ENCODE measurements around the gene GRPEL2. TPM values are rescaled to one million over a fixed set of nuclear protein-coding genes. Genes with fewer than 3 reads are reported as not detected.

GRPEL2 gene
- total and polyA plus RNA-seq, 2 donors (not counting 3 experiments of a cell fraction or from before 2014, with no cell fraction given), result 7.6 to 32.5 TPM

DNA sequence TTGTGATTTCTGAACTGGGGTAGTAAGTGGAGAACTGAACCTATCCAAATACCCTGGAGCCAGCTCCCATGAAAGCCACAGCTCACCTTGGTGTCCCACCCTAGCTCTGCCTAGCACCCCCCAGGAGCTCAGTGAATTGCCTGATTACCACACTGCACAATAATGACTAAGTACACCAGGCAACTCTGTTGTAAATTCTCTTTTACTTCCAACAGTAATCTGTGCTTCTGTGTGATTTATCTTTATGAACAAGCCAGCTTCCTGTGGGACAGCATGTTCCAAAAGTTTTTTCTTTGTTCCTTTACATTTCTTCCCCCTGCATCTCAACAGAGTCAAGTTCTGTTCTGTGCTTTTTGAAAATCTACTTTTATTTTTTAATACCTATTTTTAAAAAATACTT, 22.1 kb upstream of the GRPEL2 start:
- Histone ChIP-seq H2AFZ (ENCODE audit: low read depth, low read length) (peak overlapping the region; percentile 64), H3K4me2 (ENCODE audit: insufficient read depth, low read length) (no peak overlapping the region), H3K36me3 (ENCODE audit: control insufficient read depth in 2 of 2, extremely low read depth in 1 of 2, insufficient read depth in 2 of 2, low read length in 2 of 2) (peaks cover 0 to 5% of the 10 kb centered on the region in 2 experiments), H3K4me3 (replicated peaks in 1 of 3; ENCODE audit: insufficient read depth in 1 of 3, low read depth in 1 of 3, low read length in 3 of 3) (no peak overlapping the region), H3K27ac (ENCODE audit: insufficient read depth, low read depth, low read length) (peak overlapping the region; percentile 58), H3K9me3 (replicated peaks; ENCODE audit: control insufficient read depth, insufficient read depth, low read length) (no peaks in the 10 kb centered on the region), H3K27me3 (ENCODE audit: control insufficient read depth in 2 of 2, insufficient read depth in 2 of 2, low read length in 2 of 2) (no peaks in the 10 kb centered on the region), H3K9ac (replicated peaks; ENCODE audit: extremely low read depth, insufficient read depth, low read length) (peak overlapping the region; percentile 19), H3K4me1 (ENCODE audit: control insufficient read depth, extremely low read depth, insufficient read depth, low read length) (peaks cover 54% of the 10 kb centered on the region), H3K79me2 (ENCODE audit: control insufficient read depth, insufficient read depth, low read length) (no peaks in the 10 kb centered on the region), H3K9me1 (replicated peaks; ENCODE audit: control insufficient read depth, extremely low read depth, insufficient read depth, low read length) (no peaks in the 10 kb centered on the region), H4K20me1 (replicated peaks; ENCODE audit: control insufficient read depth, extremely low read depth, insufficient read depth, low read length) (no peaks in the 10 kb centered on the region)
- CTCF ChIA-PET, result interaction anchor here (0.9 to 1.9 kb wide), 10 partner anchors 11 to 106 kb away, joined by 3 to 9 read pairs (median 4); partner anchors contain the start of genes GRPEL2 and PCYOX1L
- BruUV-seq (replicated peaks), result no TSS peak
- intact Hi-C loops (cut with micrococcal nuclease), result loop anchor here (5.0 kb wide), 1 partner anchor 34 kb away; the partner anchor contains the start of gene PCYOX1L
- TF ChIP-seq EZH2 (IDR thresholded peaks at IDR 0.05; ENCODE audit: borderline replicate concordance, low read depth, low read length, severe bottlenecking) (no peak), FOS (IDR thresholded peaks at IDR 0.05; ENCODE audit: borderline replicate concordance, insufficient read depth, low read length) (peak; percentile 23)
- FAIRE-seq, result peak; percentile 77
- peak; percentile 34 for DNase-seq (ENCODE audit: low read depth, low spot score)
- dilution Hi-C loops (cut with MboI; ENCODE audit: extremely low pct_ligation_motif_present, low sequenced_read_pairs), result no loop called here
- POLR2A ChIA-PET, result interaction anchor here (0.8 kb wide), 1 partner anchor 11 kb away, joined by 3 read pairs; no protein-coding TSS in a partner anchor

GRCh38 chr5:149323621-149324205, 21.6 kb upstream of the GRPEL2 start:
- H3K9ac ChIP-seq (replicated peaks; ENCODE audit: extremely low read depth, insufficient read depth, low read length), result no peak overlapping the region
- BruUV-seq (replicated peaks), result no TSS peak
- no peak overlapping the region for H2AFZ ChIP-seq (ENCODE audit: low read depth, low read length)
- POLR2A ChIA-PET, result interaction anchor here (0.8 kb wide), 1 partner anchor 10 kb away, joined by 3 read pairs; no protein-coding TSS in a partner anchor
- H3K4me1 ChIP-seq (ENCODE audit: control insufficient read depth, extremely low read depth, insufficient read depth, low read length), result peaks cover 54% of the 10 kb centered on the region
- H3K9me3 ChIP-seq (replicated peaks; ENCODE audit: control insufficient read depth, insufficient read depth, low read length), result no peaks in the 10 kb centered on the region
- no peaks in the 10 kb centered on the region for H4K20me1 ChIP-seq (replicated peaks; ENCODE audit: control insufficient read depth, extremely low read depth, insufficient read depth, low read length)
- TF ChIP-seq, protein P1, sequence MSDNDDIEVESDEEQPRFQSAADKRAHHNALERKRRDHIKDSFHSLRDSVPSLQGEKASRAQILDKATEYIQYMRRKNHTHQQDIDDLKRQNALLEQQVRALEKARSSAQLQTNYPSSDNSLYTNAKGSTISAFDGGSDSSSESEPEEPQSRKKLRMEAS (IDR thresholded peaks at IDR 0.05; ENCODE audit: insufficient read depth, insufficient read length), result no peak
- TF ChIP-seq MYC (IDR thresholded peaks at IDR 0.05; ENCODE audit: low read depth, low read length), result no peak
- no peak for TF ChIP-seq EZH2 (IDR thresholded peaks at IDR 0.05; ENCODE audit: borderline replicate concordance, low read depth, low read length, severe bottlenecking)
- TF ChIP-seq FOS (IDR thresholded peaks at IDR 0.05; ENCODE audit: borderline replicate concordance, insufficient read depth, low read length), result no peak
- TF ChIP-seq JUN (IDR thresholded peaks at IDR 0.05; ENCODE audit: borderline replicate concordance, insufficient read depth, insufficient read length, low read depth), result no peak
- no peak for TF ChIP-seq POLR2AphosphoS5 (IDR thresholded peaks at IDR 0.05; ENCODE audit: insufficient read depth, low read depth, low read length)
- TF ChIP-seq GATA2 (IDR thresholded peaks at IDR 0.05; ENCODE audit: insufficient read depth, insufficient read length, low read depth, low read length), result no peak
- TF ChIP-seq CTCF (IDR thresholded peaks at IDR 0.05; ENCODE audit: extremely low read depth in 1 of 2, insufficient read depth in 1 of 2, low read depth in 1 of 2, low read length in 2 of 2), result no peak
- DNase-seq (ENCODE audit: low read depth, low spot score) (peak; percentile 35), FAIRE-seq (peak; percentile 80)
- intact Hi-C loops (cut with micrococcal nuclease), result loop anchor here (5.0 kb wide), 1 partner anchor 34 kb away; the partner anchor contains the start of gene PCYOX1L
- no peak overlapping the region for H3K4me3 ChIP-seq (replicated peaks in 1 of 3; ENCODE audit: insufficient read depth in 1 of 3, low read depth in 1 of 3, low read length in 3 of 3)
- H3K79me2 ChIP-seq (ENCODE audit: control insufficient read depth, insufficient read depth, low read length), result no peaks in the 10 kb centered on the region
- no peaks in the 10 kb centered on the region for H3K27me3 ChIP-seq (ENCODE audit: control insufficient read depth in 2 of 2, insufficient read depth in 2 of 2, low read length in 2 of 2)
- dilution Hi-C loops (cut with MboI; ENCODE audit: extremely low pct_ligation_motif_present, low sequenced_read_pairs), result no loop called here
- no peak overlapping the region for H3K4me2 ChIP-seq (ENCODE audit: insufficient read depth, low read length)
- H3K27ac ChIP-seq (ENCODE audit: insufficient read depth, low read depth, low read length), result peak overlapping the region; percentile 58
- no peaks in the 10 kb centered on the region for H3K9me1 ChIP-seq (replicated peaks; ENCODE audit: control insufficient read depth, extremely low read depth, insufficient read depth, low read length)
- CTCF ChIA-PET, result interaction anchor here (0.9 to 2.2 kb wide), 11 partner anchors 10 to 105 kb away, joined by 3 to 9 read pairs (median 4); partner anchors contain the start of genes GRPEL2 and PCYOX1L
- peaks cover 0 to 5% of the 10 kb centered on the region in 2 experiments for H3K36me3 ChIP-seq (ENCODE audit: control insufficient read depth in 2 of 2, extremely low read depth in 1 of 2, insufficient read depth in 2 of 2, low read length in 2 of 2)
